Muscle of leg (tissue), 11 donors: ENCODE results near the gene KIAA2012. TPM values are rescaled to one million over a fixed set of nuclear protein-coding genes. Genes with fewer than 3 reads are reported as not detected.
A peak's percentile ranks its signal among the peaks of the same experiment; 100 is the strongest.

Experiments used
- DNase-seq: peaks from one replicate; pipeline ENCODE4 v3.0.0; 2013
- H3K27ac ChIP-seq: one replicate; pipeline ENCODE4 v1.5.1; 2013; ENCODE audit warnings: mild to moderate bottlenecking, low read length, control low read depth
- H3K27me3 ChIP-seq: one replicate; pipeline ENCODE4 v1.6.1; 2013; ENCODE audit warnings: low read length; ENCODE audit not compliant: control insufficient read depth, insufficient read depth
- H3K36me3 ChIP-seq: one replicate; pipeline ENCODE4 v1.6.1; 2013; ENCODE audit warnings: low read length; ENCODE audit not compliant: control insufficient read depth, insufficient read depth
- H3K4me1 ChIP-seq: one replicate; pipeline ENCODE4 v1.6.1; 2013; ENCODE audit warnings: low read length; ENCODE audit not compliant: control insufficient read depth, insufficient read depth
- H3K4me3 ChIP-seq: one replicate; pipeline ENCODE4 v1.5.1; 2013; ENCODE audit warnings: low read length, control low read depth
- H3K9me3 ChIP-seq: replicated peaks from 2 replicates; pipeline ENCODE4 v1.6.1; 2013; ENCODE audit warnings: low read depth, low read length; ENCODE audit not compliant: control insufficient read depth
- WGBS: methylation state at CpG from one replicate; pipeline ENCODE4 v1.1.5; 2013; ENCODE audit warnings: missing lambda C conversion rate; ENCODE audit not compliant: insufficient coverage; 5-methylcytosine and 5-hydroxymethylcytosine counted together
- polyA plus RNA-seq, 8 donors: library from polyadenylated mRNA; unstranded; fragments of 120-200 nt; gene quantifications; one replicate each; pipeline versions ENCODE4 v1.2.1 to v1.2.3, GENCODE V29; 2013; ENCODE audit warnings: inconsistent platforms in 1 of 8, low replicate concordance in 1 of 8; ENCODE audit not compliant: insufficient read length in 8 of 8, insufficient read depth in 1 of 8
- total RNA-seq: library from RNA; stranded (reverse); fragments of 120-200 nt; gene quantifications from one replicate; pipeline ENCODE4 v1.2.4, GENCODE V29; 2013

The KIAA2012 gene
- total and polyA plus RNA-seq, 9 donors = 0.14 to 0.75 (median 0.22) TPM

- Histone ChIP-seq H3K9me3 (no peaks in the 10 kb centered on the region), H3K27me3 (peaks cover 36% of the 10 kb centered on the region), H3K4me1 (peaks cover 36% of the 10 kb centered on the region), H3K36me3 (peaks cover 8% of the 10 kb centered on the region), H3K27ac (peak overlapping the region; percentile 97), H3K4me3 (peak overlapping the region; percentile 74)
- DNase-seq = peak; percentile 48
- WGBS = under 1% methylated on average over 105 of the region's 105 CpGs
Measured at GRCh38 chr2:202034249-202035088, 38.6 kb upstream of the KIAA2012 start.

GRCh38 chr2:202035089-202035940 lies 37.7 kb upstream of the KIAA2012 start:
- peak; percentile 81 for DNase-seq
- H3K4me3 ChIP-seq = peak overlapping the region; percentile 74
- H3K4me1 ChIP-seq = peaks cover 36% of the 10 kb centered on the region
- no peak overlapping the region for H3K27ac ChIP-seq
- no peaks in the 10 kb centered on the region for H3K9me3 ChIP-seq
- peaks cover 9% of the 10 kb centered on the region for H3K36me3 ChIP-seq
- 4% methylated on average over 73 of the region's 78 CpGs for WGBS
- H3K27me3 ChIP-seq = peaks cover 36% of the 10 kb centered on the region

- Histone ChIP-seq H3K4me1 (peaks cover 36% of the 10 kb centered on the region), H3K27me3 (peaks cover 36% of the 10 kb centered on the region), H3K27ac (peak overlapping the region; percentile 60), H3K4me3 (peak overlapping the region; percentile 74), H3K9me3 (no peaks in the 10 kb centered on the region), H3K36me3 (peaks cover 9% of the 10 kb centered on the region)
- WGBS = 26% methylated on average over 27 of the region's 32 CpGs
- DNase-seq = no peak
Measured at GRCh38 chr2:202035941-202036372, 37.1 kb upstream of the KIAA2012 start.

GRCh38 chr2:202036601-202037037 lies 36.4 kb upstream of the KIAA2012 start:
- Histone ChIP-seq H3K9me3 (no peaks in the 10 kb centered on the region), H3K27me3 (peaks cover 36% of the 10 kb centered on the region), H3K36me3 (peaks cover 9% of the 10 kb centered on the region), H3K4me3 (peak overlapping the region; percentile 74), H3K27ac (peak overlapping the region; percentile 60), H3K4me1 (peaks cover 36% of the 10 kb centered on the region)
- peak; percentile 41 for DNase-seq
- 12% methylated on average over 11 of the region's 15 CpGs for WGBS

- peaks cover 33% of the 10 kb centered on the region for H3K27me3 ChIP-seq
- peaks cover 9% of the 10 kb centered on the region for H3K36me3 ChIP-seq
- no peaks in the 10 kb centered on the region for H3K9me3 ChIP-seq
- peak overlapping the region; percentile 74 for H3K4me3 ChIP-seq
- peaks cover 33% of the 10 kb centered on the region for H3K4me1 ChIP-seq
- 26% methylated on average over 5 of the region's 7 CpGs for WGBS
- peak overlapping the region; percentile 60 for H3K27ac ChIP-seq
- peak; percentile 53 for DNase-seq
Measured at GRCh38 chr2:202037086-202037485, 36.0 kb upstream of the KIAA2012 start.

- Histone ChIP-seq H3K27me3 (peaks cover 25% of the 10 kb centered on the region), H3K9me3 (no peaks in the 10 kb centered on the region), H3K36me3 (peaks cover 9% of the 10 kb centered on the region), H3K4me3 (no peak overlapping the region), H3K27ac (no peak overlapping the region), H3K4me1 (peaks cover 28% of the 10 kb centered on the region)
- 27% methylated on average over 2 of the region's 4 CpGs for WGBS
- peak; percentile 57 for DNase-seq
Measured at GRCh38 chr2:202038471-202039277, 34.4 kb upstream of the KIAA2012 start.

GRCh38 chr2:202039278-202040078 lies 33.6 kb upstream of the KIAA2012 start:
- H3K9me3 ChIP-seq = no peaks in the 10 kb centered on the region
- peaks cover 25% of the 10 kb centered on the region for H3K27me3 ChIP-seq
- peak overlapping the region; percentile 38 for H3K27ac ChIP-seq
- no peak overlapping the region for H3K4me3 ChIP-seq
- H3K4me1 ChIP-seq = peaks cover 28% of the 10 kb centered on the region
- peaks cover 9% of the 10 kb centered on the region for H3K36me3 ChIP-seq
- DNase-seq = no peak
- WGBS = 54% methylated on average over 7 of the region's 13 CpGs

GRCh38 chr2:202040079-202040844 lies 32.8 kb upstream of the KIAA2012 start:
- no peaks in the 10 kb centered on the region for H3K9me3 ChIP-seq
- H3K36me3 ChIP-seq = peaks cover 9% of the 10 kb centered on the region
- H3K4me3 ChIP-seq = no peak overlapping the region
- H3K4me1 ChIP-seq = peaks cover 24% of the 10 kb centered on the region
- H3K27me3 ChIP-seq = peaks cover 18% of the 10 kb centered on the region
- WGBS = 67% methylated on average over 1 of the region's 4 CpGs
- DNase-seq = no peak
- no peak overlapping the region for H3K27ac ChIP-seq
